Stomach smooth muscle (tissue), 2 donors: ENCODE data around the gene MAP3K2.
A peak's percentile ranks its signal among the peaks of the same experiment; 100 is the strongest.

Source experiments
- H3K27ac ChIP-seq: one replicate; pipeline ENCODE4 v1.7.0; 2013; ENCODE audit warnings: mild to moderate bottlenecking, low read length, inconsistent platforms
- H3K27me3 ChIP-seq, 2 donors: one replicate each; pipeline ENCODE4 v1.7.0; 2013; ENCODE audit warnings: low read length in 2 of 2; ENCODE audit not compliant: insufficient read depth in 2 of 2, control insufficient read depth in 1 of 2
- H3K36me3 ChIP-seq, 2 donors: one replicate each; pipeline ENCODE4 v1.7.0; 2013; ENCODE audit warnings: low read length in 2 of 2; ENCODE audit not compliant: control insufficient read depth in 2 of 2, insufficient read depth in 2 of 2
- H3K4me1 ChIP-seq: one replicate; pipeline ENCODE4 v1.7.0; 2013; ENCODE audit warnings: low read length; ENCODE audit not compliant: control insufficient read depth, insufficient read depth
- H3K4me3 ChIP-seq, 2 donors: one replicate each; pipeline ENCODE4 v1.7.0; 2013; ENCODE audit warnings: low read length in 2 of 2
- H3K9ac ChIP-seq, 2 donors: one replicate each; pipeline ENCODE4 v1.7.0; 2013; ENCODE audit warnings: low read length in 2 of 2, mild to moderate bottlenecking in 1 of 2
- H3K9me3 ChIP-seq, 2 donors: one replicate each; pipeline ENCODE4 v1.7.0; 2013; ENCODE audit warnings: low read length in 2 of 2; ENCODE audit not compliant: control insufficient read depth in 2 of 2
- donor health status: healthy.
- donor health status: Pancreatic carcinoma.

Gene MAP3K2

DNA sequence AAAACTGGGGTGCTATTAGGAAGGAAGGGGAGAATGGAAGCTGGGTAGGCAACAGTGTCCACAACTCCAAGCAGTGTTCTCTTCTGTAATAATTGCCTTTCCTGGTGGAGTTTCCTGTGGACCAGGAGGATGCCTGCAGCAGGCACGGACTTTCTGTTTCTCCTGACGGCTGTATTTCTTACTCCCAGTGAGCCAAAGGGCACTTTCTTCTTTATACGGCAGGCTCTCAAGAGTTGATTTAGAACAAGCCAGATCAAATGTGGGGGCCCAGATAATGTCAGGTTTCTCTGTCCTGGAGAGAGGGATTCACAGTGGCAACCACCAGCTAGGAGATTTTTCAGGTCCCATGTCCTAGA lies 17.5 kb upstream of the MAP3K2 start:
- Histone ChIP-seq H3K9ac (no peak overlapping the region), H3K9me3 (no peaks in the 10 kb centered on the region), H3K36me3 (no peaks in the 10 kb centered on the region), H3K4me1 (peaks cover 27% of the 10 kb centered on the region), H3K4me3 (no peak overlapping the region), H3K27ac (no peak overlapping the region), H3K27me3 (no peaks in the 10 kb centered on the region)

DNA sequence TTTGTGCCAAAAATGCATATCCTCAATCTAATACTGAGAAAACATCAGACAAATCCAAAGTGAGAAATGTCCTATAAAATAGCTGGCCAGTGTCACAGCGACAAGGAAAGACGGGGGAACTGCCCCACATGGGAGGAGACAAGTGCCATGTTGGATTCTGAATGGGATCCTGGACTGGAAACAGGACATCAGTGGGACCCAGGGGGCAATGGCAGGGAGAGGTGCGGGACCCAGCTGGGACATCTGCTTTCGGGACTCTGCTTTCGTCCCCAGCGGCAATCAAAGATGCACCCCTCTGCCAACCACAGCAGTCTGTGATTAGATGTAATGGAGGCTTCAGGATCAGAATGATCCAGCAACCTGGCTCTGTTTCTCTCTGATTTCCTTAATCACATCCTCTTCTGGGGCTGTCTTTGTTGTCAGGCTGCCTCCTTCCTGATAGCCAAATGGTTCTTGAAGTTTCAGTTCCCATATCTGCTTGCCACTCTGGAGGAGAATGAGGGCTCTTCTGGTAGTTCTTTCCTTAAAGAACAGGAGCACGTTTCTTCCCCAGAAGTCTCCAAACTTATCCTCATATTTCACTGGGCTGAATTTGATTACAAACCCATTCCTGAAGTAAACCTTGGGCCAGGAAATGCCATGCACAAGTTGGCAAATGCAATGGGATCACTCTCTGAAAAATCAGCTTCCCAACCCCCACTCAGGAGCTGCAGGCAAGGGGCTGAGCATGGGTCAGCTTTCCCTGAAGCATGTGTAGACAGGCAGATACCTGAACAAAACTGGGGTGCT lies 16.9 kb upstream of the MAP3K2 start:
- H3K36me3 ChIP-seq: no peaks in the 10 kb centered on the region
- peaks cover 27% of the 10 kb centered on the region for H3K4me1 ChIP-seq
- H3K9ac ChIP-seq: no peak overlapping the region
- no peak overlapping the region for H3K4me3 ChIP-seq
- H3K27me3 ChIP-seq: no peaks in the 10 kb centered on the region
- no peak overlapping the region for H3K27ac ChIP-seq
- H3K9me3 ChIP-seq: no peaks in the 10 kb centered on the region

DNA sequence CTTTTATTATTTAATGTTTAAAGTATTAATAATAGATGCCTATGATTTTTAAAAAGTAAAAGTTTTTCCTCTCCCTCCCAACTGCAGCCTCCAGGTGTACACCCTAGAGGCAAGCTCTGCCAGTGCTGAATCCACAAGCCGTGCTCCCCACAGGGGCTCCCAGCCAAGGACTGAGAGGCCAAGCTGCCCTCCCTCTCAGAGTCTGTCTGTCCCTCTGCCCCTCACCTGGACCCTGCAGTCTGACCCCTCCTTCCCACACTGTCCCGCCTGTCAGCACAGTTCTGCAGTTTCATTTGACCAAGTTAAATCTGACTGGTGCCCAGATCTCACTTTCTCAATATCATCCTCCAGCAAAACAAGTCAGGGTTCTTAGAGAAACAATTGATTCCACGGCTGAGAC lies 15.7 kb upstream of the MAP3K2 start:
- Histone ChIP-seq H3K27me3 (no peaks in the 10 kb centered on the region), H3K9ac (no peak overlapping the region), H3K27ac (no peak overlapping the region), H3K4me3 (no peak overlapping the region), H3K4me1 (peaks cover 27% of the 10 kb centered on the region), H3K36me3 (no peaks in the 10 kb centered on the region), H3K9me3 (no peaks in the 10 kb centered on the region)

DNA sequence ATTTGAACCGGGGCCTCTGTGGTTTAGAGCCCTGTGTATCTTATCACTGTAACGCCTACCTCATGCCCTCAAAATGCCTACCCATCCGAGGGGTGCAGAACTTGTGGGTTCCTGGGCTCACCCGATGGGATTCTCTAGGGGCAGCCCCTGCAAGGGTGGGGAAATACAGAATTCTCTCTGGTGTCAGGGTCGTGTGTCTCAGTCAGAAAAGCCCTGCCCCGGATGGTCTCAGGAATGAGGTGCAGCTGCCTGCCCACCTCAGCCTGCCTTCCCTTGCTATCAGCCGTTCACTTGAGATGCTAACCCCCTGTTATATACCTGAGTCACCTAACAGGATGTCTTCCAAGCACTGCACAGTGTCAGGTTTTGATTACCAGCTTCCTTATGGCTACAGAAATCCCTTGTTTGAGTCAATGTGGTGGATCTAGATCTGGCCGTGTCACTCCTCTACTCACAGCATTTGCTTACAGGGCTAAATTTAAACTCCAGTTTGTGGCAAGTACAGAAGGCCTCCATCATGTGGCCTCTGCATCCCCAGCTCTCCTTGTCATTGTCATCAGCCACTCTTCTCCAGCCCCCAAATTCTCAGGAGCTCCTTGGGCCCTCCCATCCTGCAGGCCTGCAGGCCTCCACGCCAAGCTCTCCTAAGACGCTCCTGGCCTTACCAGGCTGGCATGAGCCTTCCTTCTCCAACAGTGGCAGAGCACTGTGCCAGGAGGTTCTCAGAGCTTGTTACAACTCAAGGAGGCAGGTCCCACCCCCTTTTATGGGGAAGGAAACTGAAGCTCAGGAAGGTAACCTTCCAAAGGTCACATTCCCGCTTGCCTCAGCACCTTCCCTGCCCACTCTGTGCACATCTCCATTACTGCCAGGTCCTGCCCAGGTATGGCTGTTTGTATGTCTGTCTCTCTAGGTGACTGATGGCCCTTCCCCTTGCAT lies 14.3 kb upstream of the MAP3K2 start:
- H3K27ac ChIP-seq: no peak overlapping the region
- H3K9ac ChIP-seq: no peak overlapping the region
- no peaks in the 10 kb centered on the region for H3K9me3 ChIP-seq
- H3K4me1 ChIP-seq: peaks cover 30% of the 10 kb centered on the region
- no peaks in the 10 kb centered on the region for H3K27me3 ChIP-seq
- H3K36me3 ChIP-seq: no peaks in the 10 kb centered on the region
- no peak overlapping the region for H3K4me3 ChIP-seq

DNA sequence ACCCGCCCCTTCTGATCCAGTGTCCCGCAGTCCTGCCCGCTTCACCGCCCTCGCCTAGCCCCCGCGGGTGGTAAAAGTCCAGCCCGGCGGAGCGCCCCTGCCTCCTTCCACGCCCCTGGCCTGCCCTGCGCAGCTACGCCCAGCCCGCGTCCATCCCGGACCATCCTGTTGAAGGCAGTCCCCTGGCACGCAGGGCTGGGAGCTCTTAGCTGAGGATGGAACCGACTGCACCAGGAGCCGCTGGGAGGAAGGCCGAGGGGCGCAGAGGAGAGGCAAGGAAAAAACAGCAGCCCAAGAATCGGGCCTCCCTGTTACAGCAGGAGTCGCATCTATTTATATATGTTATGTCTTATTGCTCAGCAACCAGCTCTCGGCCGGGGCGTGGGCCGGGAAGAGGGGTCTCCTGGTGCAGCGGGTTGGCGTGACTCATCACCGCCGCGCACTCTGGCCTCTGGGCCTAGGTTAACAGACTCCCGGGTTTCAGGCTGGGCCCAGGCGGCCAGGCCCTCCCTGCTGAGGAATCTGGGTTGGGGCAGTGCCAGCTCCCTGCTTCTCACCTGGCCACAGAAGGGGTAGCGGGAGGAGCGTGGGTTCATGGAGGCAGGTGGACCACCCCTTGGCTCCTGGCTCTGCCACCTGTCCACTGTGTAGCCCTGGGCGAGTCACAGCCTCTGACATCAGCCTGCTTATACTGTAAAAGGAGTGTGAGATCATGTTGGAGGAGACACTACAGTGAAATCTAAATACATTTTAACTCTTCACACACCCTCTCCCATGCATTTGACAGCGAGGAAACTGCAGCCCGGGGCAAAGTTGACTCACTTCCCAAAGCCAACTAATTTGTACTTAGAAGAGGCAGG lies 13.4 kb upstream of the MAP3K2 start:
- peak overlapping the region; percentile 21 to 41 for H3K9ac ChIP-seq
- no peaks in the 10 kb centered on the region for H3K27me3 ChIP-seq
- H3K9me3 ChIP-seq: no peaks in the 10 kb centered on the region
- no peak overlapping the region for H3K27ac ChIP-seq
- peaks cover 30% of the 10 kb centered on the region for H3K4me1 ChIP-seq
- H3K4me3 ChIP-seq: peak overlapping the region; percentile 37 to 55
- no peaks in the 10 kb centered on the region for H3K36me3 ChIP-seq

DNA sequence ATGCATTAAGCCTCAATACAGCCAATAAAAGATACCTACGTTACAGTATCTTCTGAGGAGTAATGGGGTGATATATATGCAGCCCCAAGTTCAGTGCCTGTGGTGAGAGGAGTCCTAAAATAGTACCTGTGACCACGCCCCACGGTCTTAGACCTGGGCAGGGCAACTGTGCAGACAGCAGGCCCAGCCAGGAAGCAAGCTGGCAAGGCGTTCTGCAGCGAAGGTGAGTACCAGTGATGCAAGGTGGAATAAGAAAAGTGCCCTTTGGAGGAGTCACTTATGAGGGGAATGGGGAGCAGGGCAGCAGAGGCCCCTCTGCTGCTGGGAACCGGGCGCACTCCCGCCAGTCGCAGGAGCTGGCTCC lies 12.7 kb upstream of the MAP3K2 start:
- H3K27ac ChIP-seq: no peak overlapping the region
- H3K4me3 ChIP-seq: peak overlapping the region; percentile 37 to 55

DNA sequence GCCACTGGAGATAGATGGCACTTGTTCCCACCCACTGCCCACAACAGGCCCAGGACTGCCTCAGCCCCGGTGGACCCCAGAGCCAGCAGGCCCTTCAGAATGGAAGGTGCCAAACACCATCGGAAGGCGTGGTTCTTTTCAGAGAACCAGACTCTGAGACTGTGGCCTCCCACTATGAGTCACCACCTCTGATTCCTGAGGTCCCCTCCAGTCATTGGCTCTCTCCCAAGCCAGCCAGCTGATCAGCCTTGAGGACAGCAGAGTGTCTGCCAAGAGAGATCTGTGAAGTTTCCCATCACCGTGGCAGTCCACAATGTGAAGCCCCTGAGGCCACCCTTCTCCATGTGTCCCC lies 10.4 kb upstream of the MAP3K2 start:
- H3K4me1 ChIP-seq: peaks cover 19% of the 10 kb centered on the region
- no peak overlapping the region for H3K9ac ChIP-seq
- H3K36me3 ChIP-seq: no peaks in the 10 kb centered on the region
- no peaks in the 10 kb centered on the region for H3K9me3 ChIP-seq
- H3K27ac ChIP-seq: no peak overlapping the region
- no peak overlapping the region for H3K4me3 ChIP-seq
- H3K27me3 ChIP-seq: no peaks in the 10 kb centered on the region

More for the DNA sequence above, 12.7 kb upstream of the MAP3K2 start:
- no peaks in the 10 kb centered on the region for H3K36me3 ChIP-seq
- H3K9me3 ChIP-seq: no peaks in the 10 kb centered on the region
- H3K4me1 ChIP-seq: peaks cover 29% of the 10 kb centered on the region
- no peaks in the 10 kb centered on the region for H3K27me3 ChIP-seq
- peak overlapping the region in 1 of 2 donors; percentile 41 for H3K9ac ChIP-seq

DNA sequence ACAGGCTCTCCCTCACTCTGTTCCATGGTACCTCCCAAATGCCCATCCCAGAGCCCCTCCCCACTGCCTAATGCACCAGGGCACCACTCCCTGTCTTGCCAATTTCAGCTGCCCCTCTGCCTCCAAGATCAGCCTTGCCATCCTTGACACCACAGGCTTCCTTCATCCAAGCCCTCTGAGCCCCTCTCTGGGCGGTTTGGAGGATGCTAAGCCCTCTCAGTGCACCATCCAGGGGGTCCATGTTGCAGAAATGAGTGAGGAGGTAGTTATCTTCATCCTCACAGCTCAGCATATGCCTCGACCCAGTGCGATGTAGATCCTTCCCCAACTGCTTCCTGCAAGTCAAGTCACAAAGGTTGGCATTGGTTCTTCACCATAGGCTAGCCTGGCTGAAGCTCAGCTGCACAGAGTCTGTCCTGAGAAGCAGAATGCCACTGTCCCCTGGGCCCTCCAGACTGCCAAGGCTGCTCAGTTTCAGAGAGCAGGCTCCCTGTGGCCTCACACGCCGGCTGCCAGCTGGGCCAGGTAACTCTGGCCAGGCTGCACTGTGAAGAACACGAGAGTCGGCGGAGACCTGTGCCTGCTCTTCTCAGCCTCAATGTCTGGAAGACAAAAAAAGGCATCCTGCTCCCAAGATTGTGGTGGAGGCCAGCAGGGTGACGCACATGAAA lies 9.9 kb upstream of the MAP3K2 start:
- H3K4me3 ChIP-seq: no peak overlapping the region
- no peak overlapping the region for H3K9ac ChIP-seq
- H3K36me3 ChIP-seq: no peaks in the 10 kb centered on the region
- no peaks in the 10 kb centered on the region for H3K27me3 ChIP-seq
- peaks cover 19% of the 10 kb centered on the region for H3K4me1 ChIP-seq
- no peaks in the 10 kb centered on the region for H3K9me3 ChIP-seq
- H3K27ac ChIP-seq: no peak overlapping the region

DNA sequence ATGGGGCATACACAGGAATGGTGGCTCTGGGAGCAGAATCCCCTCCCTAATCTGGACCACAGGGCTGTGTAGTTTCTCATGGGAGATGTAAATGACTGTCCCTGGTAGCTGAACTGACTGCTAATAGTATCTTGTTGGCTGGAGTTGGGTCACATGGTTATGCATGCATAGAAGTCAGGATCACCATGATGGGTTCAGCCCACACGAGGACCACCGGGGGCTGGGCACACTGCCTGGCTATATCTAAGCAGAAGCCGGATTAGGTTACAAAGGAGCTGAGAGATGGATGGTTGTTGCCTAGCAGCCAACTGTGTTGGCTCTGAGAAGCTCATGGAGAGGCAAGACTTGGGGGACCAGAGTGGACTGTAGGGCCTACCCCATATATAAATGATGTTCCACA lies 6.7 kb upstream of the MAP3K2 start:
- Histone ChIP-seq H3K4me1 (peaks cover 8% of the 10 kb centered on the region), H3K9me3 (no peaks in the 10 kb centered on the region), H3K27ac (no peak overlapping the region), H3K36me3 (no peaks in the 10 kb centered on the region), H3K27me3 (no peaks in the 10 kb centered on the region), H3K4me3 (no peak overlapping the region), H3K9ac (no peak overlapping the region)
